Renal cortex interstitium (tissue), 11 donors: ENCODE data around the gene NOC4L. TPM values are rescaled to one million over a fixed set of nuclear protein-coding genes. Genes with fewer than 3 reads are reported as not detected.
"Not testable (repeated sequence)": the region's sequence is repeated elsewhere in the genome, so short reads cannot be mapped to it uniquely, and the experiment has no call there.

Experiments used
- DNase-seq, 11 donors: peaks; one replicate each; pipeline ENCODE4 v3.0.0-alpha.2; 2013; ENCODE audit warnings: low read depth in 9 of 11, low spot score in 4 of 11; ENCODE audit errors: extremely low read depth in 1 of 11
- polyA plus RNA-seq, 3 donors: library from polyadenylated mRNA; unstranded; fragments of 120-200 nt; gene quantifications; one replicate each; pipeline ENCODE4 v1.2.1, GENCODE V29; 2013; ENCODE audit not compliant: insufficient read length in 3 of 3

The NOC4L gene
- polyA plus RNA-seq, 3 donors = 12.5 to 21.0 (median 18.7) TPM

GRCh38 chr12:132186857-132187620, 42.8 kb downstream of the NOC4L start:
- no peak for DNase-seq

GRCh38 chr12:132187646-132188450, 43.6 kb downstream of the NOC4L start:
- no peak for DNase-seq

- no peak for DNase-seq
These were observed 44.2 kb downstream of the NOC4L start for GRCh38 chr12:132188451-132188901.

- DNase-seq = no peak
These were observed 44.7 kb downstream of the NOC4L start for GRCh38 chr12:132188916-132189325.

- DNase-seq = peak in 6 of 11 donors; percentile 58 to 71 (median 66)
These were observed 45.2 kb downstream of the NOC4L start for GRCh38 chr12:132189378-132190011.

GRCh38 chr12:132190012-132190755, 45.9 kb downstream of the NOC4L start:
- no peak for DNase-seq

GRCh38 chr12:132190834-132191500, 46.7 kb downstream of the NOC4L start:
- no peak for DNase-seq

- DNase-seq = no peak
These were observed 47.7 kb downstream of the NOC4L start for GRCh38 chr12:132191715-132192553.

GRCh38 chr12:132194056-132194455, 49.8 kb downstream of the NOC4L start:
- DNase-seq = no peak

GRCh38 chr12:132194556-132194955, 50.3 kb downstream of the NOC4L start:
- no peak for DNase-seq

- not testable (repeated sequence) for DNase-seq
These were observed 51.0 kb downstream of the NOC4L start for GRCh38 chr12:132195242-132195641.

- DNase-seq = no peak
These were observed 52.0 kb downstream of the NOC4L start for GRCh38 chr12:132196038-132196872.

GRCh38 chr12:132196873-132197390, 52.7 kb downstream of the NOC4L start:
- no peak for DNase-seq

GRCh38 chr12:132197581-132198354, 53.5 kb downstream of the NOC4L start:
- DNase-seq = no peak

- no peak for DNase-seq
These were observed 54.8 kb downstream of the NOC4L start for GRCh38 chr12:132199101-132199500.
